Caco-2 (cell line): Measurements from ENCODE around the gene KIAA1671. TPM values are rescaled to one million over a fixed set of nuclear protein-coding genes. Genes with fewer than 3 reads are reported as not detected.

Experiments used
- BruUV-seq: library from RNA; stranded (reverse); fragments of 400-500 nt; replicated peaks from 2 replicates; lab custom pipeline; 2021; lab: Mats Ljungman, UMichigan
- CTCF ChIA-PET: fragments of 300-600 bp; sonication (Branson Sonifier 250); formaldehyde crosslinking; loops from one replicate; lab custom pipeline; 2022; ENCODE audit warnings: antibody characterized with exemption; lab: Charles Lee
- POLR2A ChIA-PET: fragments of 300-600 bp; sonication (Branson Sonifier 250); formaldehyde crosslinking; loops from one replicate; lab custom pipeline; 2022; ENCODE audit warnings: antibody characterized with exemption; lab: Charles Lee
- DNase-seq, 2 experiments: peaks; one replicate each; pipeline versions ENCODE4 v3.0.0 to v3.0.0-alpha.2; 2020 to 2022
- H3K27me3 ChIP-seq: replicated peaks from 2 replicates; pipeline ENCODE4 v1.6.0; 2011; ENCODE audit warnings: low read length; ENCODE audit not compliant: control insufficient read depth, insufficient read depth
- H3K36me3 ChIP-seq: 2 replicates; pipeline ENCODE4 v1.5.1; 2011; ENCODE audit warnings: low read length; ENCODE audit not compliant: control insufficient read depth, insufficient read depth
- H3K4me1 ChIP-seq: fragments of 250-450 bp; sonication (Bioruptor Pico); 2 replicates; pipeline ENCODE4 v1.5.1; 2020; ENCODE audit warnings: mild to moderate bottlenecking
- H3K4me3 ChIP-seq: 2 replicates; pipeline ENCODE4 v1.5.1; 2011; ENCODE audit warnings: low read depth, mild to moderate bottlenecking, control low read depth, low read length
- H3K9me3 ChIP-seq: fragments of 250-450 bp; sonication (Bioruptor Pico); 2 replicates; pipeline ENCODE4 v1.5.1; 2020; ENCODE audit warnings: mild to moderate bottlenecking, moderate library complexity
- H3K27ac Mint-ChIP-seq: one replicate; pipeline ENCODE4 v1.8.0; 2022; ENCODE audit warnings: mixed read lengths; ENCODE audit not compliant: unreplicated experiment
- H3K27me3 Mint-ChIP-seq: one replicate; pipeline ENCODE4 v1.8.0; 2022; ENCODE audit warnings: mixed read lengths; ENCODE audit not compliant: insufficient read depth, unreplicated experiment
- H3K36me3 Mint-ChIP-seq: one replicate; pipeline ENCODE4 v1.8.0; 2022; ENCODE audit warnings: mild to moderate bottlenecking, mixed read lengths; ENCODE audit not compliant: insufficient read depth, unreplicated experiment
- H3K4me1 Mint-ChIP-seq: one replicate; pipeline ENCODE4 v1.8.0; 2022; ENCODE audit warnings: low read depth, mixed read lengths; ENCODE audit not compliant: unreplicated experiment
- H3K4me3 Mint-ChIP-seq: one replicate; pipeline ENCODE4 v1.8.0; 2022; ENCODE audit warnings: mild to moderate bottlenecking, moderate library complexity, mixed read lengths; ENCODE audit not compliant: unreplicated experiment
- H3K9me3 Mint-ChIP-seq: one replicate; pipeline ENCODE4 v1.8.0; 2022; ENCODE audit warnings: mixed read lengths; ENCODE audit not compliant: unreplicated experiment
- intact Hi-C: fragments of 100-400 bp; cut with micrococcal nuclease; formaldehyde crosslinking; loops from one replicate; pipeline ENCODE4 v1.10.0; 2022; ENCODE audit not compliant: unreplicated experiment
- total RNA-seq: library from RNA; stranded (reverse); gene quantifications from 2 replicates; pipeline ENCODE4 v1.2.3, GENCODE V29; 2022
- TF ChIP-seq, protein P1 (sequence below), 2 experiments: fragments of 200-600 bp in 1 of 2; IDR thresholded peaks; 1 replicate in 1 of 2; 2 replicates in 1 of 2; pipeline versions ENCODE4 v1.5.1 to v1.8.0; 2011 to 2022; ENCODE audit warnings: antibody characterized with exemption in 1 of 2, control low read depth in 1 of 2, inconsistent platforms in 1 of 2, low read depth in 1 of 2, low read length in 1 of 2, mild to moderate bottlenecking in 1 of 2, moderate library complexity in 1 of 2; ENCODE audit not compliant: insufficient read depth in 1 of 2, severe bottlenecking in 1 of 2, unreplicated experiment in 1 of 2

The KIAA1671 gene
- total RNA-seq, 1 experiment from 2014 or later: 28.6 TPM

DNA sequence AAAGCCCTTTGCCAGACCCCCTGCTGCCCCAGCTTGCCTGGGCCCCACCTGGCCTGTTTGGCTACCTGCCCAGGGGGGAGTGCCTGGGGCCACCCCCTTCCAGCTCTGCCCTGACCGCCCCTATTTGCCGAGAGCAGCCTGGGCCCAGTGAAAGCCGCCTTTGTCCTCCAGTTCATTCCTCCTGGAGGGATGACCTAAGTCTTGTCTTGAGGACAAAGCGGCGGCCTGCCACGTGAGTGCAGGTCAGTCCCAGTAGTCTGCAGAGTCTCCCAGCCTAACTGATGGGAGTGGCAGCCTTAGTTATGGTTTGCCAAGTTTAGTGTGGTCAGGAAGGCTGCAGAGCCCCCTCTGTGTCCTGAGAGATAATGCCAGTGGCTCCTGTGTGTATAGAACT, 131.3 kb downstream of the KIAA1671 start:
- peaks cover 13% of the 10 kb centered on the region for H3K4me1 Mint-ChIP-seq

DNA sequence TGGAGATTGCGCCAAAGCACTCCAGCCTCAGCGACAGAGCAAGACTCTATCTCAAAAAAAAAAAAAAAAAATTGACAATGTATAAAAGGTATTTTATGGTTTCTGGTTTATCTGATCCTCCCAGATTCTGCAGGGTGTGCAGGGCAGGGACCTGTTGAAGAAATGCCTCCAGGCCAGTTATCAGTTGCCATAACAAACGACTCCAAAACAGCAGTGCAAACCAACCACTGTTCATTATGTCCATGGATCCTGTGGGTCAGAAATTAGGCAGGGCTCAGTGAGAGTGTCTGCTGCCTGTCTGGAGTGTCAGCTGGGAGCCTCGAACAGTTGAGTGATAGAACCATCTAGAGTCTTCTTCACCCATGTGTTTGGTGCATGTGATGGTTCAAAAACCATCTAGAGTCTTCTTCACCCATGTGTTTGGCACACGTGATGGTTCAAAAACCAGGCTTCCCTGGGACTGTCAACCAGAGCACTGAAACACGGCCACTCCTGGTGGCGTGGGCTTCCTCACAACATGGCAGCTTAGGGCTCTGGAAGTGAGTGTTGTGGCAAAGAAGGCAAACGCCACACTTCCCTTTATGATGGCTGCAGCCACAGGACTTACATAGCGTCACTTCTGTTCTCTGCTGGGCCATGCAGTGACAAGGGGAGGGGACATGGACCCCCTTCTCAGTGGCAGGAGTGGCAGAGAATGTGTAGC, 132.0 kb downstream of the KIAA1671 start:
- ChIA-PET CTCF (no interaction called here), POLR2A (no interaction called here)
- no TSS peak for BruUV-seq
- H3K36me3 Mint-ChIP-seq: peaks cover 5% of the 10 kb centered on the region
- no peaks in the 10 kb centered on the region; the same call in 1 of the 2 replicates for H3K36me3 ChIP-seq
- TF ChIP-seq, protein P1, sequence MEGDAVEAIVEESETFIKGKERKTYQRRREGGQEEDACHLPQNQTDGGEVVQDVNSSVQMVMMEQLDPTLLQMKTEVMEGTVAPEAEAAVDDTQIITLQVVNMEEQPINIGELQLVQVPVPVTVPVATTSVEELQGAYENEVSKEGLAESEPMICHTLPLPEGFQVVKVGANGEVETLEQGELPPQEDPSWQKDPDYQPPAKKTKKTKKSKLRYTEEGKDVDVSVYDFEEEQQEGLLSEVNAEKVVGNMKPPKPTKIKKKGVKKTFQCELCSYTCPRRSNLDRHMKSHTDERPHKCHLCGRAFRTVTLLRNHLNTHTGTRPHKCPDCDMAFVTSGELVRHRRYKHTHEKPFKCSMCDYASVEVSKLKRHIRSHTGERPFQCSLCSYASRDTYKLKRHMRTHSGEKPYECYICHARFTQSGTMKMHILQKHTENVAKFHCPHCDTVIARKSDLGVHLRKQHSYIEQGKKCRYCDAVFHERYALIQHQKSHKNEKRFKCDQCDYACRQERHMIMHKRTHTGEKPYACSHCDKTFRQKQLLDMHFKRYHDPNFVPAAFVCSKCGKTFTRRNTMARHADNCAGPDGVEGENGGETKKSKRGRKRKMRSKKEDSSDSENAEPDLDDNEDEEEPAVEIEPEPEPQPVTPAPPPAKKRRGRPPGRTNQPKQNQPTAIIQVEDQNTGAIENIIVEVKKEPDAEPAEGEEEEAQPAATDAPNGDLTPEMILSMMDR (IDR thresholded peaks at IDR 0.05; ENCODE audit: insufficient read depth in 1 of 2, low read depth in 1 of 2, low read length in 1 of 2, severe bottlenecking in 1 of 2, unreplicated experiment in 1 of 2): no peak
- peaks cover 13% of the 10 kb centered on the region for H3K4me1 Mint-ChIP-seq
- H3K27ac Mint-ChIP-seq: no peak overlapping the region
- no peaks in the 10 kb centered on the region for H3K9me3 Mint-ChIP-seq
- no peaks in the 10 kb centered on the region for H3K27me3 ChIP-seq
- no peaks in the 10 kb centered on the region for H3K27me3 Mint-ChIP-seq
- H3K4me1 ChIP-seq: no peaks in the 10 kb centered on the region
- H3K4me3 ChIP-seq: no peak overlapping the region
- H3K9me3 ChIP-seq: no peaks in the 10 kb centered on the region
- H3K4me3 Mint-ChIP-seq: no peak overlapping the region
- DNase-seq: no peak
- intact Hi-C loops: no loop called here

More for the DNA sequence above, 131.3 kb downstream of the KIAA1671 start:
- H3K27me3 Mint-ChIP-seq: no peaks in the 10 kb centered on the region
- intact Hi-C loops: no loop called here
- Histone ChIP-seq H3K4me3 (no peak overlapping the region), H3K27me3 (no peaks in the 10 kb centered on the region), H3K4me1 (no peaks in the 10 kb centered on the region), H3K9me3 (no peaks in the 10 kb centered on the region), H3K36me3 (no peaks in the 10 kb centered on the region; the same call in 1 of the 2 replicates)
- no peak for DNase-seq
- H3K9me3 Mint-ChIP-seq: no peaks in the 10 kb centered on the region
- BruUV-seq: no TSS peak
- H3K36me3 Mint-ChIP-seq: peaks cover 5% of the 10 kb centered on the region
- CTCF ChIA-PET: no interaction called here
- no peak overlapping the region for H3K4me3 Mint-ChIP-seq
- no peak overlapping the region for H3K27ac Mint-ChIP-seq
- POLR2A ChIA-PET: no interaction called here
- TF ChIP-seq, protein P1 (IDR thresholded peaks at IDR 0.05; ENCODE audit: insufficient read depth in 1 of 2, low read depth in 1 of 2, low read length in 1 of 2, severe bottlenecking in 1 of 2, unreplicated experiment in 1 of 2): no peak

DNA sequence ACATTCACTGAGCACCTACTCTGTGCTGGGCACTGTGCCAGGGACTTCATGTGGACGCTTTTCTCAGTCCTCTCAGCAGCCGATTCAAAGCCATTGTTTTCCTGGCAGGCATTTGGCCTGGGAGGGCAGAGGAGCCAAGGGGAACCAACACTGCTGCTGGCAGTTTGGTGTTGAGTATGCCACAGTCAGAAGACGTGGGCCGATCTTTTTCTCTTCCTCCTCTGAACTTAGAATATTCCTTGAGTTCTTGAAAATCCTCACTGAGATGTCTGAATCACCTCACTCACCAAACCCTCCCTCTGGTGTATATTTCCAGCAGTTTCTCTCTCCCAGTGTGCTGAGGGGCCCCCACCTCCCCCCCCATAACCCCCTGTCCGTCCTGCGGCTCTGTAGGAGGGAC, 132.6 kb downstream of the KIAA1671 start:
- no peaks in the 10 kb centered on the region for H3K9me3 ChIP-seq
- H3K36me3 Mint-ChIP-seq: peaks cover 5% of the 10 kb centered on the region
- ChIA-PET POLR2A (no interaction called here), CTCF (no interaction called here)
- no peaks in the 10 kb centered on the region; the same call in 1 of the 2 replicates for H3K36me3 ChIP-seq
- no peaks in the 10 kb centered on the region for H3K27me3 ChIP-seq
- no peaks in the 10 kb centered on the region for H3K4me1 ChIP-seq
- no peak for DNase-seq
- TF ChIP-seq, protein P1 (IDR thresholded peaks at IDR 0.05; ENCODE audit: insufficient read depth in 1 of 2, low read depth in 1 of 2, low read length in 1 of 2, severe bottlenecking in 1 of 2, unreplicated experiment in 1 of 2): no peak
- H3K27me3 Mint-ChIP-seq: no peaks in the 10 kb centered on the region
- H3K9me3 Mint-ChIP-seq: no peaks in the 10 kb centered on the region
- H3K4me1 Mint-ChIP-seq: peaks cover 13% of the 10 kb centered on the region
- no TSS peak for BruUV-seq
- intact Hi-C loops: no loop called here
- no peak overlapping the region for H3K4me3 Mint-ChIP-seq
- H3K27ac Mint-ChIP-seq: no peak overlapping the region
- H3K4me3 ChIP-seq: no peak overlapping the region
